Ovary (tissue), 3 donors: ENCODE data around the gene ADGRB2.

Experiments
- EP300 ChIP-seq: sonication (generic); formaldehyde crosslinking; IDR thresholded peaks from one replicate; pipeline ENCODE4 v1.6.1; 2017; ENCODE audit warnings: antibody characterized with exemption
- TF ChIP-seq, protein P1 (sequence below), 3 donors: fragments of 450-650 bp in 2 of 3; fragments of 200-600 bp in 1 of 3; IDR thresholded peaks; one replicate each; pipeline versions ENCODE4 v1.5.1 to v1.8.0; 2016 to 2022; ENCODE audit warnings: antibody characterized with exemption in 3 of 3, mild to moderate bottlenecking in 1 of 3
- donor health status: DM: no; HTN: no; CAD: no.

DNA sequence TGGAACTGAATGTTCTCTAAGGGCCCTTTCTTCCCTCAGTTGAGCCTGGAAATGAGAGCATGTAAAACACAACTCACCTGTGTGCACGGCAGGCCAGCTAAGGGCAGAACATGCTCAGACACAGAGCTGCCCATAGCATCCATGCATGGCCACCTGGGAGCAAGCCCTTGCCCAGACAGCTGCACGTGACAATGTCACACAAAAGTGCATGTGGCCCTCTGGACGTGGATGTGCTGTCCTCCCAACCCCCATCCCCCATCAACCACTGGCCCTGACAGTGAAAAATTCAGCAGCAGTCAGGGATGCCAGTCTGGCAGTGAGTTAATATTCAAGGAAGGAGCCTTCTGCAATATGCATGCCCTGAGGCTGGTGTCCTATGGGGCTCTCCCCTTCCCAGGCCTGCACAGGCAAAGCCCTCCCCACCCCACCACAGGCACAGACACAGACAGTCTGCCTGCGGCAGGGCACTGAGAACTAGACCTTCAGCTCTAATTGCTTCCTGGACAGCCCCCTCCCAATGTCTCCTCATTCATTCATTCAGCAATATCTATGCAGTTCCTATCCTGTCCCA is 45.7 kb downstream of the ADGRB2 start:
- TF ChIP-seq, protein P1, sequence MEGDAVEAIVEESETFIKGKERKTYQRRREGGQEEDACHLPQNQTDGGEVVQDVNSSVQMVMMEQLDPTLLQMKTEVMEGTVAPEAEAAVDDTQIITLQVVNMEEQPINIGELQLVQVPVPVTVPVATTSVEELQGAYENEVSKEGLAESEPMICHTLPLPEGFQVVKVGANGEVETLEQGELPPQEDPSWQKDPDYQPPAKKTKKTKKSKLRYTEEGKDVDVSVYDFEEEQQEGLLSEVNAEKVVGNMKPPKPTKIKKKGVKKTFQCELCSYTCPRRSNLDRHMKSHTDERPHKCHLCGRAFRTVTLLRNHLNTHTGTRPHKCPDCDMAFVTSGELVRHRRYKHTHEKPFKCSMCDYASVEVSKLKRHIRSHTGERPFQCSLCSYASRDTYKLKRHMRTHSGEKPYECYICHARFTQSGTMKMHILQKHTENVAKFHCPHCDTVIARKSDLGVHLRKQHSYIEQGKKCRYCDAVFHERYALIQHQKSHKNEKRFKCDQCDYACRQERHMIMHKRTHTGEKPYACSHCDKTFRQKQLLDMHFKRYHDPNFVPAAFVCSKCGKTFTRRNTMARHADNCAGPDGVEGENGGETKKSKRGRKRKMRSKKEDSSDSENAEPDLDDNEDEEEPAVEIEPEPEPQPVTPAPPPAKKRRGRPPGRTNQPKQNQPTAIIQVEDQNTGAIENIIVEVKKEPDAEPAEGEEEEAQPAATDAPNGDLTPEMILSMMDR (IDR thresholded peaks at IDR 0.05), result no peak
- TF ChIP-seq EP300, result no peak
